Coronary artery (tissue), 2 donors: Measurements from ENCODE around the gene FSTL1.

Source experiments
- DNase-seq: peaks from one replicate; pipeline ENCODE4 v3.0.0-alpha.2; 2017; ENCODE audit warnings: low spot score
- H3K27ac ChIP-seq, 2 donors: fragments of 200-600 bp; sonication (generic); one replicate each; pipeline ENCODE4 v1.5.1; 2016 to 2019
- H3K4me3 ChIP-seq: fragments of 200-600 bp; sonication (generic); 2 replicates; pipeline ENCODE4 v1.5.1; 2016; ENCODE audit warnings: mild to moderate bottlenecking, moderate library complexity
- TF ChIP-seq, protein P1 (sequence below): fragments of 200-600 bp; sonication (generic); IDR thresholded peaks from one replicate; pipeline ENCODE4 v1.5.1; 2019; ENCODE audit warnings: antibody characterized with exemption

The FSTL1 gene

DNA sequence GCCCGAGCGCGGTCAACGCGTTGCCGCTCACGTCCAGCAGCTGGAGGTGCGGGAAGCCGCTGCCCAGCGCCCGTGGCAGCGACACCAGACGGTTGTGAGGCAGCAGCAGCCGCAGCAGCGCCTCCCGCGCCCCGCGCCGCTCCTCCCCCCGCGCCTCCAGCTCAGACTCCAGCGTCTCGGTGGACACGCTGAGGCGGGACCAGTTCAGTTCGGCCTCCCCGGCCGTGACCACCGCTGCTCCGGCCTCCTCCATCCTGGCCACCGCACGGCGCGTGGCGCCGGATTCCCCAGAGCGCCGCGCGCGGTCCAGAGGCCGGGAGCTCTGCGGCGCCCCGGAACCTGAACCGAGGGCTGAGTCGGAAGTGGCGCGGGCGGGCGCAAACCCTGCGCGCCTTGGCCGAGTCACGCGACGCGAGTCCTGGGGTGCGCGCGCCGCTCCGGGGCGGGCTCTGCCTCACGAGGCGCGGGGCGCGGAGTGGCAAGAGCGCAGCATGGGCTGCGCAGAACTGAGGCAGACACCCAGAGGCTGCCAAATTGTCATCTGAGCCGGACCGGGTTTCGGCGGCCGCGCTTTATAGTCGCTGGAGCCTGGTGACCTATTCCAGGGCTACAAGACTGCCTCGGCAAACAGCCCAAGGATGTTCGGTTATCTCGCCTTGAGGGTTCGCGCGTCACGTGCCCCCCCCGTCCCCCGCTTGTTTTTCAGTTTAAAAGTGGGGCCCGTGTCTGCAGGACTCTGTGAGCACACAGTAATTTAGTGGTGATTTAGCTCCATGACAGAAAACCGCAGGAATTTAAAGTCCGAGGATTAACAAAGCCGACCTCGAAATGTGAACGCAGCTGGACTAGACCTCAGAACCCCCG, 101.6 kb downstream of the FSTL1 start, which contains the start of gene LRRC58:
Gene LRRC58 (minus strand): TSS at position 364 of the 864 bp plus-strand sequence. CDS start 111 bp downstream, at position 253.
- TF ChIP-seq, protein P1, sequence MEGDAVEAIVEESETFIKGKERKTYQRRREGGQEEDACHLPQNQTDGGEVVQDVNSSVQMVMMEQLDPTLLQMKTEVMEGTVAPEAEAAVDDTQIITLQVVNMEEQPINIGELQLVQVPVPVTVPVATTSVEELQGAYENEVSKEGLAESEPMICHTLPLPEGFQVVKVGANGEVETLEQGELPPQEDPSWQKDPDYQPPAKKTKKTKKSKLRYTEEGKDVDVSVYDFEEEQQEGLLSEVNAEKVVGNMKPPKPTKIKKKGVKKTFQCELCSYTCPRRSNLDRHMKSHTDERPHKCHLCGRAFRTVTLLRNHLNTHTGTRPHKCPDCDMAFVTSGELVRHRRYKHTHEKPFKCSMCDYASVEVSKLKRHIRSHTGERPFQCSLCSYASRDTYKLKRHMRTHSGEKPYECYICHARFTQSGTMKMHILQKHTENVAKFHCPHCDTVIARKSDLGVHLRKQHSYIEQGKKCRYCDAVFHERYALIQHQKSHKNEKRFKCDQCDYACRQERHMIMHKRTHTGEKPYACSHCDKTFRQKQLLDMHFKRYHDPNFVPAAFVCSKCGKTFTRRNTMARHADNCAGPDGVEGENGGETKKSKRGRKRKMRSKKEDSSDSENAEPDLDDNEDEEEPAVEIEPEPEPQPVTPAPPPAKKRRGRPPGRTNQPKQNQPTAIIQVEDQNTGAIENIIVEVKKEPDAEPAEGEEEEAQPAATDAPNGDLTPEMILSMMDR: peak; percentile 17
- Histone ChIP-seq H3K27ac (peak within 1 kb of the TSS; percentile 88), H3K4me3 (peak within 1 kb of the TSS; percentile 91)
- DNase-seq: peak; percentile 95

DNA sequence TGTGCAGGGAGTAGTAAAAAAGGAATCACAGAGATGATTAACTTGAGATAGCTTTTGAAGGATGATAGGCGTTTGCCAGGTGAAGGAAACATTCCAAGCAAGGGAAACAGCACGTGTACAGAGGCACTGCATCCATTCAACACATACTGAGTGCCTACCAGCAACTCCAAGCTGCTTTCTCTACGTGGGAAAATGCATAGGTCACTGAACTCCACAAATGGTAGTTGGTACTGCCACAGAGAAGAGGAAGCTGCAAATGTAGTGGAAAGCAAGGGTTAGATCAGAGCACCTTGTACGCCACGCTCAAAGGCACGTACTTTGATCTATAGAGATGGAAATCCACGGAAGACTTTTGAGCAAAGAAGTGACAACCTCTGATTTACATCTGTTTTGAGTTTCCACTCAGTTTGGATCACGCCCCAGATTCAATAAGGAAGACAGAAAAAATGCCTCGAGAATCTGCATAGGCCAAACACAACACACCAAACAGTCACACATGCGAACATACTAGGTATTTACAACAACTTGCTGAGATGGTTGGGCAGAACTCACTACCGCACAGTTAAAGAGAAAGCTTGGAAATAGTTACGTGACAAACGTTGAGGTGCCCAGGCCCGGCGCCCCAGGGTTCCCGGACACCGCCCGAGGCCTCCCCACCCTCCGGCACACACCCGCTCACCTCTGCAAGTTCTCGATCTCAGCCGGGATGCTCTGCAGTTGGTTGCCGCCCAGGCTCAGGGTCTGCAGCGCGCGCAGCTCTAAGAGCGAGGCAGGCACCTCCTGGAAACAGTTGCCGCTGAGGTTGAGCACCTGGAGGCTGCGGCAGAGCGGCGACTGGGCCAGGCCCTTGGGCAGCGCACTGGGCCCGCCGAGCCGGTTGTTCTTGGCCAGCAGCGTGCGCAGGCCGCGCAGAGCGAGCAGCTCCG, 102.5 kb downstream of the FSTL1 start:
- no peak for DNase-seq
- H3K27ac ChIP-seq: peak overlapping the region; percentile 88
- TF ChIP-seq, protein P1: no peak
- H3K4me3 ChIP-seq: peak overlapping the region; percentile 91

GRCh38 chr3:120344349-120344748, 106.4 kb downstream of the FSTL1 start:
- TF ChIP-seq, protein P1: no peak
- no peak overlapping the region for H3K27ac ChIP-seq
- no peak for DNase-seq
- no peak overlapping the region for H3K4me3 ChIP-seq
